HG03354 (cell line): Measurements from ENCODE around the gene ANKRD55.
"Not testable (repeated sequence)": the region's sequence is repeated elsewhere in the genome, so short reads cannot be mapped to it uniquely, and the experiment has no call there.

Experiments
- ATAC-seq: cut with Tn5 transposase; IDR thresholded peaks from one replicate; pipeline ENCODE4 v1.9.1; 2021; ENCODE audit warnings: mild to moderate bottlenecking; ENCODE audit not compliant: unreplicated experiment, poor library complexity, severe bottlenecking

Gene ANKRD55

DNA sequence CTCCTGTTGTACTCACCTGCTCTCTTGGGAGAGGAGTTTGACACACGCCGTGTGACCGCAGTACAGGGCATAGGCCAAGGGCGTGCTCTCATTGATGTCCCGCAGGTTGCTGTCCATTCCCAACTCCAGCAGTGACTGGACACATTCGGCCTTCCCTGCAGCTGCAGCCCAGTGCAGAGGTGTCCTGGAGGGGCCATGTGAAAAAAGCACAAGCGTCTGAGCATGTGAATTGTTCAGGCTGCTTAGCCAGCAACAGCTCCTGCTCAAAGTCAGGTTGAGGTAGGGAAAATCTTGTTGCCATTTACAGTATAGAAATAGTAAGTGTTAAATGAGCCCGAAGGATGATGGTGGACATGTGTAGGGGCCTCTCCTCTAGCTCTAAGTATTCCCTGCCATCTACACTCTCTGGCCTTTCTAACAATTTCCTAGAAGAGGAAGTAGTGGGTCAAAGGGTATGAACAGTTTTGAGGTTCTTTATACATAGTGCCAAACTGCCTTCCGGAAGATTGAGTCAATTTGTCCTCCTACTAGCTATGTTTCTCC, 116.5 kb downstream of the ANKRD55 start:
- ATAC-seq = no peak

- no peak for ATAC-seq
Measured at GRCh38 chr5:56115589-56115988, 117.5 kb downstream of the ANKRD55 start.

GRCh38 chr5:56112526-56113121, 120.5 kb downstream of the ANKRD55 start:
- ATAC-seq = no peak

DNA sequence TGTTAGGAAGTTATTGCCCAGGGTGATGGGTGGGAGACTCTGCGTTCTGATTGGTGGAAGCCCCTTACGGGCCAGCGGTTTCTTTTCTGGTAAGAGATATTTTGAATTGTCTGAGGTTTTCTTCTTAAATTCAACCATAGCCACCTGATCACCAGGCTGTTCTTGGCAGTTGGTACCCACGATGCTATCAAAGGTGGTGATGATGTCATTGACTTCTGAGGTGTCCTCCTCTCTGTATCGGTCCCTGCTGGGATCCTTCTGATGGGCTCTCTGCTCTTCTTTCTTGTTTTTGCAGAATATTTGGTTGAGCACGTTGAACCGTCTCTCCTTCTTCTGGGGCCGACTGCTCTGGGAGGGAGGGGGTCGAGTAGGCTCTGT, 121.7 kb downstream of the ANKRD55 start:
- ATAC-seq = no peak

DNA sequence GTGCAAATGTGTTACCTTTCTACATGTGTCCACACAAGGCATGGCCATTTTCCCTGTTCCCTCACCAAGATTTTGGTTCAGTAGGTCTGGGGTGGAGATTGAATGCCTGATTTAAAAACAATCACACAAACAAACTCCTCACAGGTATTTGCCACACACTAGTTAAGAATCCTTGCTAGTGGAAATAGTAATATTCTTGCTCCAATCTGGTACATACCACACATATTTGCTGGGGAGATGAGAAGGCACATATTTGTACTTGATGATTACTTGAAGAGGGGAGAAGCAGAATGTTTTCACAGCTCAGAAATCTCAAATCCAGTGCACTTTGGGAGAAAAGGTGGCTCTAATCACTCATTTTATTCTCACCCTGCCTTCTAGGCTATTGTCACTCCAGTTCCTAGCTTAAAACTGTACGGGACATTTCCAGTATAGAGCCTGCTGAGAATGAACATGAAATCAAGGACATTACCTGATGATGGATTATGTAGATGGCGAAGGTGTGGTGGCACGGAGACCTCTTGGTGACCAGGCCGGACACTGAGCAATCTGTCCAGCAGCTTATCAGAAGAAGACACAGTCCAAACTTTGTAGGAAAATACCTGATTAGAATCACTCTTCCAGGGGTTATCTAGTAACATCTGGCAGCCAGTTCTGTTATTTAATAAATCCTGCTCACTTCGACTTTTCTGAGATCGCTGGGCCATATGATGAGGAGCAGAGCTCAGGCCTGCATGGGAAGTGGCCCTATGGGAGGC, 122.3 kb downstream of the ANKRD55 start:
- ATAC-seq = no peak

DNA sequence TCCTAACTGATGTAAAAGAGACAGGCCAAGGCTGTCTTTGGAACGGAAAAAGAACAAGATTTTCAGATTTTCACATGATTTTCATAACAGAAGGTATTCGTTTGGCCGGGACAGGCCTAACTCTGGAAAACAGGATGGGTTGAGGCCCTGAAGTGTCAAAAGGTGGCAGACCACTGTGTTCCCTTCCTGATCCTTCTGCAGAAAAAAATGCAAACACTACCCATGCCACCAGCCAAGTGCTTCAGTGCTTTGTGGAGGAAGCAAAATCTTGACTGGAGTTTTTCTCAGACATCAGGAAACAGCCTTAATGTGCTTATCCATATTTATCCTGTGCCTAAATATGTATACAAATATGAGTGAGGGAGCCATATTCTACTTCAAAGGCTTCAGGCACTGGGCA, 124.9 kb downstream of the ANKRD55 start:
- ATAC-seq = no peak

DNA sequence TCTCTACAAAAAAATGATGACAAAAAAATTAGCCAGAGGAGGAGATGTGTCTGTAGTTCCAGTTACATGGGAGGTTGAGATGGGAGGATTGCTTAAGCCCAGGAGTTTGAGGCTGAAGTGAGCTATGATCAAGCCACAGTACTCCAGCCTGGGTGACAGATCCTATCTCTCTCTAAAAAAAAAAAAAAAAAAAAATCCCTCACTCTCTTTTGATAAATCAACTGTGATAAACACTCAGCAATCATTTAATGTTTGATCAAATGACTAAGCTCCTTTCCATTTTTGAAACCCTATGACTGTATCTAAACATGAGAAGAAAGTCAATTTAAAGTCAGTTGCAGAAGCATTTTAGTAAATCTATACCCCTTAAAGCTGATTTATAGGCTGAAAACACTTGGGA, 126.3 kb downstream of the ANKRD55 start:
- no peak for ATAC-seq

GRCh38 chr5:56105511-56106291, 127.4 kb downstream of the ANKRD55 start:
- no peak for ATAC-seq

DNA sequence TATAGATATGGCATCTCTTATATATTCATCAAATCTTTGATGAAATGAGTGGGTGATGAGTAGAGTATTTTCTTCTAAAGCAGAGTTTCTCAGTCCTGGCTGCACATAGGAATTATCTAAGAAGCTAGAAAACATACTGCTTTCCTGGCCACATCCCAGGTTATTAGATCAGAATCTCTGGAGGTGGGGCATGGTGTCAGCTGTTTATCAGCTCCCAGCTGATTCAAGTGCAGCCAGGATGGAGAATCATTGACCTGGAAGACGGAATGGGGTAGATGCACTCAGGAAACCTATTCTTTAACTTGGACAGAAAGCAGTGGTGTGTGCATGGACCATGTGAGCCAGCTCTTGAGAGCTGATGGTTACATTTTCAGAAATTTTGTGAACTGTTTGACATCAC, 130.2 kb downstream of the ANKRD55 start:
- ATAC-seq = no peak

GRCh38 chr5:56102207-56102606, 130.9 kb downstream of the ANKRD55 start:
- ATAC-seq = not testable (repeated sequence)

DNA sequence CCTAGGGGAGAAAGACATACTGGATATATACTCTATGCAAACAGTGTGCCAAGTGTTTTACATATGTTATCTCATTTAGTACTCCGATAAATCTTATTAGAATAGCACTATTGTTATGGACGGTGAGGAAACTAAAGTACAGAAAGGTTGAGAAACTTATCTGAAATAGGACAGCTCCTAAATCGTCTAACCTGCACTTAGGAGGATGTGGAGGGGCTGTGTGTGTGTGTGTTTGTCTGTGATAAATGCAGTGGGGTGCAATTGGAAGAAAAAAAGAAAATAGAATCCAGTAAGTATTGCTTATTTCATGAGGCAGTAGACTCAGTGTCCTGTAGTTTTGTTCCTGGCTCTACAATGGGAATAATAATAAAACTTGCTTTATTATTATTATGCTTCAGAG, 131.9 kb downstream of the ANKRD55 start:
- no peak for ATAC-seq

DNA sequence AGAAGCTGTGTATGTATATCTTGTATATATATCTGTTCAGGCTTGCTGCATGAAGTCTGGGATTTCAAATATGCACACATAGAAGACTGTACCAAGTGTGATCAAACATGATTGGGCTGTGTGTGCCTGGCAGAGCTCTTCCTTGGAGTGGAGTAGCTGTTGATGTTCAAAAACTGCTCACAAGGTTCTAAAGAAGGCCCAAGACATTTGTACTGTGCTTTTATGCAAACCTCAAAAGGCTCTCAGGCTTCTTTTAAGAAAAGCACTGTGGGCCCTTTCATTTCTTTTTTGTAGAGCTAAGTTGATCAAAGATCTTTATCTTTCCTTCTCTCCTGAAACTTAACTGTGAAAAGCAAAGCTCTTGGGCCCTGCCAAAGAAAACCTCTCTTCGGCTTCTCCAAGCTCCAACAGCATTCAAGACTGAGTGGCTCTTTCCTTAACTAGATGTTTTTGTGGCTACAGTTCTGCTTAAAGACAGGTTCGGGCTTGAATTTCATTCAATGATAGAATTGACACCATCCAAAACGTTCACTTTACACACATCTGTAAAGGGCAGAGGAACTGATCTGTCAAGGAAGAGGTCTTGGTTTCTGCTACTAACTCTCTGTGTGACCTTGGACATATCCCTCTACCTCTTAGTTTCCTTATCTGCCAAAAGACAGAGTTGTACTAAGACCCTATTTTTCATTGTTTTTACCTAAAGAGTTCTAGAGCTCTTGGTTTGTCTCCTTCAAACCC, 132.5 kb downstream of the ANKRD55 start:
- ATAC-seq = no peak

- no peak for ATAC-seq
Measured at GRCh38 chr5:56099346-56099745, 133.8 kb downstream of the ANKRD55 start.

DNA sequence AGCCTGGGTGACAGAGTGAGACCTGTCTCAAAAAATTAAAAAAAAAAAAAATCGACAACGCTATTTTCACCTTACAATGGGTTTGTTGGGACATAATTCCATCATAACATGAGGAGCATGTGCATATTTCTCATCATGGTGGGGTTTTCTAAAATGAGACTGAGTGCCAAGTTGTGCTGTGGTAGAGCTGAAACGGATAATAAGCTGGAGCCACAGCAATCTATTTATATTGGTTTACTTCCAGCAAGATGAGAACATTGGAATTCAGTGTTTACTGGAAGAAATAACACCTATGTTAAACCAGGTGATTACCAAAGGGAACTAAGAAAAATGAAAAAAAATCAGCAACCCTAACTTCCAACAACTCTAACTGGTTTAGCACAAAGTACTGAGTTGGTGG, 136.1 kb downstream of the ANKRD55 start:
- ATAC-seq = no peak

GRCh38 chr5:56095579-56096102, 137.5 kb downstream of the ANKRD55 start:
- ATAC-seq = peak; percentile 85

DNA sequence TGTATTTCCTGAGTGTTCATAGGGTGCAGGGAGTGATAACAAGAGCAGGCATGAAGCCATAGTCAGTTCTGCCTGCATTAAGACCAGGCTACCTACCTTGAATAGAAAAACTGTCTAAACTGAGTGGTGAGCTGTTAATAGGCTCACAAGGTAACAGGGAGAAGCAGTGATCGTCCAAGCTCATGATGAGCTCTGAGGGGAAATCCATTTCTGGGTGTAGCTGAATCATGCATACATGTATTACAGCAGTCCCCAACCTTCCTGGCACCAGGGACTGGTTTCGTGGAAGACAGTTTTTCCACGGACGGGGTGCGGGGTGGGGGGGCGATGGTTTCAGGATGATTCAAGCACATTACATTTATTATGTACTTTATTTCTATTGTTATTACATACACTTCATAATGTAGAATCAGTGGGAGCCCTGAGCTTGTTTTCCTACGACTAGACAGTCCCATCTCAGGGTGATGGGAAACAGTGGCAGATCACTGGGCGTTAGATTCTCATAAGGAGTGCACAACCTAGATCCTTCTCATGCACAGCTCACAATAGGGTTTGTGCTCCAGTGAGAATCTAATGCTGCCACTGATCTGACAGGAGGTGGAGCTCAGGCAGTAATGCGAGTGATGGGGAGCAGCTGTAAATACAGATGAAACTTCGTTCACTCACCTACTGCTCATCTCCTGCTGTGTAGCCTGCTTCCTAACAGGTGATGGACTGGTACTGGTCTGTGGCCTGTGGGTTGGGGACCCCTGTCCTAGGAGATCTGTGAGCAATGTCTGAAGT, 138.4 kb downstream of the ANKRD55 start:
- ATAC-seq = peak; percentile 47

DNA sequence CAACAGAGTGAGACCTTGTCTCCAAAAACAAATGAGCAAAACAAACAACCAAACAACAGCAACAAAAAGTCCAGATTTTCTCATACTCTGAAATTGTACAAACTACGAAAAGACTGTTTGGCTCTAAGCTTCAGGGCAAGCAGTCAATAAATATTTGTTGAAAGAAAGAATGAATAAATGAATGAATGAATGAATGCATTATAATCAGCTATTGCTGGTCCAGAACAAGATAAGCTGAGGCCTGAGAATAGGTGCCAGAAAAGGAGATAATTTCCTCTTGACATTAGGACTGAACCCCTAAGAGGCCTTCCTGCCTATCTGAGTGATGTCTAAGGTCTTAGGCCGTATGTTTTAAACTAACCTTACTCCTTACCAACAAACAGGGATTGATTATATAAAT, 139.2 kb downstream of the ANKRD55 start:
- no peak for ATAC-seq

GRCh38 chr5:56092115-56092514, 141.0 kb downstream of the ANKRD55 start:
- no peak for ATAC-seq

GRCh38 chr5:56091664-56092063, 141.5 kb downstream of the ANKRD55 start:
- no peak for ATAC-seq
